Activated CD8-positive, alpha-beta memory T cell treated with anti-CD3 and anti-CD28 coated beads for 48 hours (primary cell): ENCODE results near the gene SLC9A9.
"Not testable (repeated sequence)": the region's sequence is repeated elsewhere in the genome, so short reads cannot be mapped to it uniquely, and the experiment has no call there.

ENCODE experiments used
- DNase-seq, 3 experiments: peaks; one replicate each; pipeline ENCODE4 v3.0.0-alpha.2; 2020; ENCODE audit warnings: low read depth in 2 of 3, low spot score in 2 of 3

SLC9A9 gene

GRCh38 chr3:143478115-143478693, 370.1 kb downstream of the SLC9A9 start:
- no peak for DNase-seq

DNA sequence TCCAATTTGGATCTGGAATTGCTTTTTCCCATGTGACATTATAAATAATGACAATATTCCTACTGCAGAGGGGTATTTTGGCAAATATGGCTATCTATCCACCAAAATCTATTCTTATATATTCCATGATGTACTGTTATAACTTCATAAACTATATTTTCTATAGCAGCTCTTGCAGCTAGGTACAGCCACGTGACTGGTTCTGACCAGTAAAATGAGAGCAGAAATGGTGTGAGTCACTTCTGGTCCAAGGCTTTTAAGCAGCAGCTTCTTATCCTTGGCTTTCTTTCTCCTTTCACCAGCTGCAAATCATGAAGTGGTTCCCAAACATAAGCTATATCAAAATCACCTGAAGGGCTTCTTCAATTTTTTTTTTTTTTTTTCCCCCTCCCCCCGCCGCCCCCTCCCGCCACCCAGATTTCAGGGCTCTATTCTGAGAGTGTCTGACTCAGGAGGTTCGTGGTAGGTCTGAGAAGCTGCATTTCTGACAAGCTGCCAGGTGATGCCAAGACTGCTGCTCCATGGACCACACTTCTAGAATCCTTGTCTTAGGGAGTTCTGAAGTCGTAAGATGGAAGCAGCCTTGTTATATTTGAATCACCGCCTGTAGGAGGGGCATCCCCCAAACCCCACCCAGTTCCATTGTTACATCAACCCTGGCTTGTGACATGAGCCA, 371.2 kb downstream of the SLC9A9 start:
- DNase-seq: no peak

GRCh38 chr3:143475981-143476380, 372.3 kb downstream of the SLC9A9 start:
- DNase-seq: no peak

- no peak for DNase-seq
Measured at GRCh38 chr3:143472731-143473523, 375.3 kb downstream of the SLC9A9 start.

DNA sequence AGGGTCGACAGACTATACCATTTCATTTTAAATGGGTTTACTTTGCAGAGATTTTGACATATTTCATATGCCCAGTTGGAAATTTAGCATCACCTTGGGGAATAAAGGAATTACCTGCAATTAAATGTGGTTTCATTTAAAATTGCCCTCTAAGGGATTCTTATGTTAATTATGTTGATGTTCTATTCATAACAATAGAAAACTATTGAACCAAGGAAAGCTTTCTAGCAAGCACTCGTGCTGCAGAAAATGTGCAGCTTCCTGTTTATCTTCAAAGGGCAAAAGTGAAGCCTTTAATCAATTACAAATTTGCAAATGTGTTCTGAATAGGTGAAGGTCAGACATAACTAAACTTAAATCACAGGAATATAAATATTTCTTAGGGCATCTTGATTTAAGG, 376.6 kb downstream of the SLC9A9 start:
- no peak for DNase-seq

- DNase-seq: no peak
Measured at GRCh38 chr3:143469159-143469558, 379.1 kb downstream of the SLC9A9 start.

DNA sequence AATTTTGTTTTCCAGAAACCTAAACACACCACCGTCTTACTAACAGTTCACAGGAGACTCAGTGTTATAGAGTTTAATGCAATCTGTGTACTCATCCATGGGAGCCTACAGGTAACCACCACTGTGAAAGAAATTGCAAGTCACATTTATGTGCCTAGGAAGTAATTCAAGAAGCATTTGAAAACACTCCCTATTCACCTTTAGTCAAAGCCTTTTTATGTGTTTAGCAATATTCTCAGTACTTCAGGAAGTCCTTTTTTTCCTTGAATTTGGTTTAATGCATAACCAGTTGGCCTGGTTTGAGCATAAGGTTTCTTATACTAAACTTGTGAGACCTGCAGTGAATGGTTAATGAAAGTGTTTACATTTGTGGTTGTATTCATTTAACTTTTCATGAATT, 382.6 kb downstream of the SLC9A9 start:
- no peak for DNase-seq

- no peak for DNase-seq
Measured at GRCh38 chr3:143464850-143465249, 383.4 kb downstream of the SLC9A9 start.

DNA sequence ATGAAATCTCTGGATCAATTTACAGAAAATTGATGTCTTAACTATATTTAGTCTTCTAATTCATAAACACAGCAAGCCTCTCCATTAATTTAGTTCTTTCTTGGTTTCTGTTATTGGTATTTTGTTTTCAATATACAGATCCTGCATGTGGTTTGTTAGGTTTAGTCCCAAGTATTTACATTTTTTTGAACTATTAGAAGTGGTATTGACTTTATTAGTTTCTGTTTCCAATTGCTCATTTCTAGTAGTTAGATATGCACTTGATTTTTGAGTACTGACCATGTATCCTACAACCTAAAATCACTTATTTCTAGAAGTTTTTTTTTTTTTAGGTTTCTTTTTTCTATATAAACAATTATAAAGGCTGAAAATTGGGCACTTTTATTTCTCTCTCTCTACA, 392.8 kb downstream of the SLC9A9 start:
- DNase-seq: no peak

GRCh38 chr3:143450632-143451031, 397.6 kb downstream of the SLC9A9 start:
- no peak for DNase-seq

DNA sequence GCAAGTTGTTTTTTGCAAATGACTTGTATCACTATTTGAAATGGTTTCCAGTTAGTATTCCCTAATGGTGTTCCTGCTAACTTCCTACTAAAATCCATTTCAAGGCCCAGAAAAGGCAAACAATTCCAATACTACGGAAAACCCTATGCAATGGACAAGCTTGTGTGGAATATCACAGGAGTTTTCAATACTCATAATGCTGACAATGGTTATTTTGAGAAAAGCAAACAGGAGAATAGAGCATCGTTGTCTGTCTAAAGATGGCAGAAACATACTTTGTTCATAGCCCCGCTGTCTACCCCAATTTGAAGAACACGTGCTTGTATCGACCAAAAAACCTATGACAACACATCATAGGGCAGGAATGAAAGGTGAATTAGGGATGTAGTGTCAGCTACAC, 400.8 kb downstream of the SLC9A9 start:
- no peak for DNase-seq

DNA sequence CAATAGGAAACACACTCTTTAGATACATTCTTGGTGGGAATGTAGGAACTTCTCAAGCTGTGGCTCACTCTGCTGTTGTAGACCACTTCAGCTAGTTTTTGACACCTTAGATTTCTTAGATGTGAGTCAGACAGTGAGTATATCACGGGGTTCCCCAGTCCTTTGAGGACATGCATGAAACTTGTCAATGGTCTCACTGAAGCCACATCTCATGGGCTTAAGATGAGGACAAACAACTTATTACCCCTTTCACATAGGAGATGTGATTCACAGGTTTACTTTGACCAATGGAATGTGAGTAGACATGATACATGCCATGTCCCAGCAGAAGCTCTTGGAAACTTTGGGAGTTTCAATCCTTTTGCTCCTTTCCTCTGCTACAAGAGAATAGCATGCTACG, 403.1 kb downstream of the SLC9A9 start:
- no peak for DNase-seq

DNA sequence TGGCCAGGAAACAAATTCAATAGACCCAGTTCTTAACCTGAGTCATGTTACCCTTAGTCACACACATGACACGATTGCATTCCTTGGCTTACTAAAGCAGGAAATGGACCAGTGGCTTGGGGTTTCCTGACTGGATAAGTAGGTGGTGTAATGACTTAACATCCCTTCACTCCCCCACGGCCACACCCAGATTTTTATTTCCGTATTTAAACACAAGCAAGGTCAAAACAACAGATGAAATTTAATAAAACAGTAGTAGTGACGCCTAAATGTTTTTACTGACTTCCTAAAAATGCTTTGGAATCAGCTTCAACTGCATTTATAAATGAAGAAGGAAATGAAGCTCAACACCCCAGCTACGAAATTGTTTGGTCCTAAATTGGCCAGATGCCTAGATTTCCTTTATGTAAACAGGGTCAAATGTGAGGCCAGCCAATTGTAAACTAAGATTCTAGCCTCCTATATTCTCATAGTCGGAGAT, 404.4 kb downstream of the SLC9A9 start:
- DNase-seq: no peak

GRCh38 chr3:143442814-143443447, 405.3 kb downstream of the SLC9A9 start:
- DNase-seq: no peak

DNA sequence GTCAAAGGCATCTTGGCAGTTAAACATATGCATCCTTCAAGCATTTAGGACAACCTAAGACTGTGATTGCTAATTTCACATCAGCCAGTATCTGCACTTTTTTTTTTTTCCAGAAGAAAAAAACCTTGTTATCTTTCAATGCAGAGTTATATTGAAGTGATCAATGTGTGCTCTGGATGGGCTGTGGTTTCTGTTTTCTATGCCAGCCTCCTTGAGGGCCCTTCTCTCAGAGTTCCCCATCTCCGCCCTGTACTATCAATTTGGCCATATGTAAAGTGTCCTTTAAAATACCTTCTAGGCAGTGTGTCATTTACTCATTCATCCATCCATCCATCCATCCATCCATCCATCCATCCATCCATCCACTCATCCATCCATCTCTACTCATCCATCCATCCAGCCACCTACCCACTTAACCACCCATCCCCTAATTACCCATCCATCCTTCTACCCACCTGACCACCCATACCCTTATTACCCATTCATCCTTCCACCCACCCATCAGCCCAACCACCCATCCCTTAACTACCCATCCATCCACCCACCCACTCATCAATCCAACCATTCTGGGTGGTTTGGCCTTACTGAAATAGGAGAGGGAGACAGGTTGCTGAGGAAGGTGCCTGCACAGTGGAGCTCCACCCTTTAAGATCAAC, 406.6 kb downstream of the SLC9A9 start:
- no peak for DNase-seq

- no peak for DNase-seq
Measured at GRCh38 chr3:143439817-143440216, 408.5 kb downstream of the SLC9A9 start.

- no peak for DNase-seq
Measured at GRCh38 chr3:143437405-143437804, 410.9 kb downstream of the SLC9A9 start.

DNA sequence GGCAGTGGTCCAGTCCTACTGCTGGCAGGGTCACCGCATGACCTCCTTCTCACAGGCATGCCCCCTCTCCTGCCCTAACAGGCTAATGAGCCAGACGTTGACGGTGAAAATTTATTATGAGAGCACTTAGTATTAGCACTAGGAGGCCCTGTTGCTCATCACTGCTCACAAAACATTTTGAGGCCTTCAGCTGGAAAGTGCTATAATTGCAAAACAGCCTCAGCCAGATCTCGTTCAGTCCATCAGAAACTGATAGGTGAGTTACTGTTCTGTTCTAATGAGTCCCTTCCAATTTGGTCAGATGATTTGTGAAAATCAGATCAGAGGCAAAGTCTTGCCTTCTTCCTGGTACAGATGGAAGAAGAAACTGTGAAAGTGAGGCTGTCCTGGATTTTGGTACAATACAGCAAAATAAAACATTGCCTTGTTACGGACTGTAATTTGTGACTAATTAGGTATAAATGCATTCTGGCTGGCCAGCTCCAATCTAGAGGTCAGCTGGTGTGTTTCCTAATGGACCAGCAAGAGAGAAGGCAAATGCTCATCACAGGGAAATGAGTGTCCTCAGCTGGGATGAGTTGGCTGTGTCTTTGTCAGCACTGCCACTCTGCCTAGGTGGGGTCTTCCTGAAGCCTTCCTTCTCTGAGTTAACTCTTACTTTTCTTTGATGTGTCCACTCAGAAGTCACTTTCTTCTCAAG, 411.9 kb downstream of the SLC9A9 start:
- no peak for DNase-seq

GRCh38 chr3:143433787-143434378, 414.4 kb downstream of the SLC9A9 start:
- DNase-seq: no peak

GRCh38 chr3:143431298-143431697, 417.0 kb downstream of the SLC9A9 start:
- DNase-seq: not testable (repeated sequence)
